HG02981 (cell line): ENCODE measurements around the gene TPP2.

Experiments
- ATAC-seq: cut with Tn5 transposase; IDR thresholded peaks from one replicate; pipeline ENCODE4 v1.9.1; 2021; ENCODE audit warnings: mild to moderate bottlenecking, moderate library complexity; ENCODE audit not compliant: unreplicated experiment

The TPP2 gene

GRCh38 chr13:102593466-102593865, 3.3 kb upstream of the TPP2 start:
- no peak for ATAC-seq

GRCh38 chr13:102597029-102597961, 509 bp downstream of the TPP2 start:
- peak; percentile 19 for ATAC-seq

GRCh38 chr13:102598061-102598460, 1.3 kb downstream of the TPP2 start:
- no peak for ATAC-seq

GRCh38 chr13:102599426-102600012, 2.7 kb downstream of the TPP2 start:
- ATAC-seq: no peak

GRCh38 chr13:102606537-102607309, 9.9 kb downstream of the TPP2 start:
- ATAC-seq: no peak

- ATAC-seq: no peak
These were observed 12.2 kb downstream of the TPP2 start for GRCh38 chr13:102608974-102609373.

- ATAC-seq: peak; percentile 40
These were observed 12.9 kb downstream of the TPP2 start for GRCh38 chr13:102609696-102610095.

- no peak for ATAC-seq
These were observed 13.6 kb downstream of the TPP2 start for GRCh38 chr13:102610296-102610895.

- ATAC-seq: no peak
These were observed 21.0 kb downstream of the TPP2 start for GRCh38 chr13:102617697-102618350.

GRCh38 chr13:102620516-102620915, 23.7 kb downstream of the TPP2 start:
- no peak for ATAC-seq

GRCh38 chr13:102626928-102627327, 30.1 kb downstream of the TPP2 start:
- no peak for ATAC-seq

GRCh38 chr13:102628559-102628958, 31.8 kb downstream of the TPP2 start:
- ATAC-seq: no peak

- no peak for ATAC-seq
These were observed 34.4 kb downstream of the TPP2 start for GRCh38 chr13:102631198-102631597.

- no peak for ATAC-seq
These were observed 42.0 kb downstream of the TPP2 start for GRCh38 chr13:102638741-102639140.

- no peak for ATAC-seq
These were observed 45.2 kb downstream of the TPP2 start for GRCh38 chr13:102642029-102642428.

GRCh38 chr13:102642475-102642874, 45.7 kb downstream of the TPP2 start:
- ATAC-seq: no peak

GRCh38 chr13:102643656-102644055, 46.9 kb downstream of the TPP2 start:
- no peak for ATAC-seq

- no peak for ATAC-seq
These were observed 48.9 kb downstream of the TPP2 start for GRCh38 chr13:102645701-102646100.

- ATAC-seq: no peak
These were observed 51.3 kb downstream of the TPP2 start for GRCh38 chr13:102648046-102648445.

GRCh38 chr13:102650444-102650843, 53.7 kb downstream of the TPP2 start:
- ATAC-seq: no peak

- no peak for ATAC-seq
These were observed 54.6 kb downstream of the TPP2 start for GRCh38 chr13:102651392-102651791.
